Measurements from ENCODE around the gene WDFY1. TPM values are rescaled to one million over a fixed set of nuclear protein-coding genes. Genes with fewer than 3 reads are reported as not detected.

WDFY1 gene
- total RNA-seq, 4 donors from 2014 or later = 12.0 to 25.7 (median 17.1) TPM

DNA sequence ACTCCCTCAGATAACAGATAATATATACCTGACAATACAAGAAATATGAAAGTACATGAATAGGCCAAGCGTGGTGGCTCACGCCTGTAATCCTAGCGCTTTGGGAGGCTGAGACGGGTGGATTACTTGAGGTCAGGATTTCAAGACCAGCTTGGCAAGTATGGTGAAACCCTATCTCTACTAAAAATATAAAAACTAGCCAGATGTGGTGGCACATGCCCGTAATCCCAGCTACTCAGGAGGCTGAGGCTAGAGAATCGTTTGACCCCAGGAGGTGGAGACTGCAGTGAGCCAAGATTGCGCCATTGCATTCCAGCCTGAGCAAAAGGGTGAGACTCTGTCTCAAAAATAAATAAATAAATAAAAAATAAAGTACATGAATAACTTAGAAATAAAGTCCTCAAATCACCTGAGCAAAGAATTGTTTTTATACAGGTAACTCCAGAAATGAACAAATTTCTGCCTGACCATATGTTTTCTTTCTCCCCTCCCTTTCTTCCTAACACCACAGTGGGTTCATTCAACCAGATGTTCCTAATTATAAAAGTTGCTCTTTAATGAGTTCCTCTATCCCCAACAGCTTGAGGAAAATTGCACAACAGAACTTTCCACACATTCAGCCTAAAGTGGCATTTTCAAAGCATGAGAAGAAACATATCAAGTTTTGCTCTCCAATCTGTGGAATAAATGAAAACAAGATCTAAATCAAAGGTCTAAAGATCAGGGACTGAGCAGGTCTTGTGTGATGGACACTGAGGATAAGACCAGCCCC lies 74.1 kb downstream of the WDFY1 start:
- no peaks in the 10 kb centered on the region for H3K9me3 ChIP-seq
- H3K4me1 ChIP-seq = no peaks in the 10 kb centered on the region
- no peak for TF ChIP-seq POLR2A (IDR thresholded peaks at IDR 0.05)
- TF ChIP-seq, protein P1, sequence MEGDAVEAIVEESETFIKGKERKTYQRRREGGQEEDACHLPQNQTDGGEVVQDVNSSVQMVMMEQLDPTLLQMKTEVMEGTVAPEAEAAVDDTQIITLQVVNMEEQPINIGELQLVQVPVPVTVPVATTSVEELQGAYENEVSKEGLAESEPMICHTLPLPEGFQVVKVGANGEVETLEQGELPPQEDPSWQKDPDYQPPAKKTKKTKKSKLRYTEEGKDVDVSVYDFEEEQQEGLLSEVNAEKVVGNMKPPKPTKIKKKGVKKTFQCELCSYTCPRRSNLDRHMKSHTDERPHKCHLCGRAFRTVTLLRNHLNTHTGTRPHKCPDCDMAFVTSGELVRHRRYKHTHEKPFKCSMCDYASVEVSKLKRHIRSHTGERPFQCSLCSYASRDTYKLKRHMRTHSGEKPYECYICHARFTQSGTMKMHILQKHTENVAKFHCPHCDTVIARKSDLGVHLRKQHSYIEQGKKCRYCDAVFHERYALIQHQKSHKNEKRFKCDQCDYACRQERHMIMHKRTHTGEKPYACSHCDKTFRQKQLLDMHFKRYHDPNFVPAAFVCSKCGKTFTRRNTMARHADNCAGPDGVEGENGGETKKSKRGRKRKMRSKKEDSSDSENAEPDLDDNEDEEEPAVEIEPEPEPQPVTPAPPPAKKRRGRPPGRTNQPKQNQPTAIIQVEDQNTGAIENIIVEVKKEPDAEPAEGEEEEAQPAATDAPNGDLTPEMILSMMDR (IDR thresholded peaks at IDR 0.05 in 4 of 5, conservative IDR thresholded peaks at IDR 0.05 in 1 of 5) = no peak
- no peaks in the 10 kb centered on the region for H3K27me3 ChIP-seq
- peaks cover 0 to 26% of the 10 kb centered on the region in 2 donors for H3K36me3 ChIP-seq
- ATAC-seq (no peak), DNase-seq (no peak)
- H3K4me3 ChIP-seq = no peak overlapping the region
- no peak overlapping the region for H3K27ac ChIP-seq
- intact Hi-C loops (cut with DNase I; ENCODE audit: low total_unique reads) (no loop called here), in situ Hi-C loops (cut with MboI; ENCODE audit: low sequenced_read_pairs in 4 of 4) (no loop called here)

DNA sequence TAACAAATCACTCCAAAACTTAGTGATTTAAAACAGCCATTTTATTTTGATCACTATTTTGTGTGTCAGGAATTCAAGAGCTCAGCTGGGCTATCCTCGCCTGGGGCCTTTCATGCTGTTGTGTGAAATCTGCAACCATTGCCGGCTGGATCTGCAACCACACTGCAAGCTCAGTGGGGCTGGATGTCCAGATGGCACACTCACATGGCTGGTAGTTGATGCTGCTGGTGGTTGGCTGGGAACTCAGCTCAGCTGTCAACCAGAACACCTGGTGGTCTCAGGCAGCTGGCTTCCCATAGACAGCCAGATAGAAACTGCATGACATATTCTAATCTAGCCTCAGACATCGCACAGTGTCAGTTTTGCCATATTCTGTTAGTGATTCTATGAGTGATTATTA lies 77.1 kb downstream of the WDFY1 start:
- no peaks in the 10 kb centered on the region for H3K36me3 ChIP-seq
- intact Hi-C loops (cut with DNase I; ENCODE audit: low total_unique reads) = no loop called here
- H3K27ac ChIP-seq = no peak overlapping the region
- no peak for TF ChIP-seq POLR2A (IDR thresholded peaks at IDR 0.05)
- no peak for ATAC-seq
- no peak overlapping the region for H3K4me3 ChIP-seq
- no peaks in the 10 kb centered on the region for H3K27me3 ChIP-seq
- in situ Hi-C loops (cut with MboI; ENCODE audit: low sequenced_read_pairs in 4 of 4) = no loop called here
- DNase-seq = no peak
- H3K9me3 ChIP-seq = no peaks in the 10 kb centered on the region
- no peaks in the 10 kb centered on the region for H3K4me1 ChIP-seq

DNA sequence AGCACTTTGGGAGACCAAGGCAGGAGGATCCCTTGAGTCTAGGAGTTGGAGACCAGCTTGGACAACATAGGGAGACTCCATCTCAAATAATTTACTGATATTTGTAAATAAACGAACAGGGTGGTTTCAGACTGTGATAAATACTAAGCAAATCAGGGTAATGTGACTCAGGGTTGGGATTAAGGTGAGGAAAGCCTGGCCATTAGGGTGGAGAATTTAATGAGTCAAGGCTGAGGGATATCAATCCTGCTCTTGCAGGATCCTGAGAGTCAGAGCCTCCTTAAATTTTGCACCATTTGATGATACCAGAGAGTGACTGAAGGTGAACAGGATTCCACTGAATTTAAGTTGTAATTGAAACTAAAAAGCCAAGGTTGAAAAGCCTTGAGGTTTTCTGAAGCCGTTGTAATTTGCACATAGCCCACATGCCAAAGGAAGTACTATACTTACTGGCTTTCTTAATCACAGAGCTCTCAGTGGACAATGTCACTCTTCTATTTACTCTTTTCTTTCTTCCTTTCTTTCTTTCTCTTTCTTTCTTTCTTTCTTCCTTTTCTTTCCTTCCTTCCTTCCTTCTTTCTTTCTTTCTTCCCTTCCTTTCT lies 79.1 kb downstream of the WDFY1 start:
- no peak overlapping the region for H3K27ac ChIP-seq

DNA sequence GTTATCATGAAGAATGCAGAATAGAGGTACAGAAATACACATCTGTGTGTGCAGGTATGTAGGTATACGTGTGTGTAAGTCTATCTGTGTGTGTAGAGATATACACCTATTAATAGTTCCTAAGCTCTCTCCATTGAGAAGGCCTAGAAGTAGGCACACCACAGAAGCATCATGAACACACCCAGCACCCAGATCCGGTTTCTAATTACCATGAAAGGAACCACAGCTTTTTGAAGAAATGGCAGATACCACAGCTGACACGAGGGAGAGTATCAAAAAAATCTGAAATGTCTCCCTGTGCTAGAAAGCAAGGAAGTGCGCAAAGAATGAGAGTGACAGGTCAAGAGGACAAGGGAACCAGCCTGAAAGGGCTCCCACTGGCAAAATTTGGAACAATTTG lies 80.0 kb downstream of the WDFY1 start:
- Histone ChIP-seq H3K27ac (no peak overlapping the region), H3K9me3 (no peaks in the 10 kb centered on the region), H3K36me3 (no peaks in the 10 kb centered on the region), H3K4me3 (no peak overlapping the region), H3K4me1 (no peaks in the 10 kb centered on the region), H3K27me3 (no peaks in the 10 kb centered on the region)
- ATAC-seq = no peak
- in situ Hi-C loops (cut with MboI; ENCODE audit: low sequenced_read_pairs in 4 of 4) (no loop called here), intact Hi-C loops (cut with DNase I; ENCODE audit: low total_unique reads) (no loop called here)
- no peak for DNase-seq
- no peak for TF ChIP-seq POLR2A (IDR thresholded peaks at IDR 0.05)
- TF ChIP-seq, protein P1 (IDR thresholded peaks at IDR 0.05 in 4 of 5, conservative IDR thresholded peaks at IDR 0.05 in 1 of 5) = no peak

More for the DNA sequence above, 79.1 kb downstream of the WDFY1 start:
- intact Hi-C loops (cut with DNase I; ENCODE audit: low total_unique reads) = no loop called here
- no peak for TF ChIP-seq POLR2A (IDR thresholded peaks at IDR 0.05)
- TF ChIP-seq, protein P1 (IDR thresholded peaks at IDR 0.05 in 4 of 5, conservative IDR thresholded peaks at IDR 0.05 in 1 of 5) = no peak
- H3K36me3 ChIP-seq = no peaks in the 10 kb centered on the region
- in situ Hi-C loops (cut with MboI; ENCODE audit: low sequenced_read_pairs in 4 of 4) = no loop called here
- H3K4me1 ChIP-seq = no peaks in the 10 kb centered on the region
- H3K27me3 ChIP-seq = no peaks in the 10 kb centered on the region
- no peak overlapping the region for H3K4me3 ChIP-seq
- no peak for ATAC-seq
- H3K9me3 ChIP-seq = no peaks in the 10 kb centered on the region
- no peak for DNase-seq

DNA sequence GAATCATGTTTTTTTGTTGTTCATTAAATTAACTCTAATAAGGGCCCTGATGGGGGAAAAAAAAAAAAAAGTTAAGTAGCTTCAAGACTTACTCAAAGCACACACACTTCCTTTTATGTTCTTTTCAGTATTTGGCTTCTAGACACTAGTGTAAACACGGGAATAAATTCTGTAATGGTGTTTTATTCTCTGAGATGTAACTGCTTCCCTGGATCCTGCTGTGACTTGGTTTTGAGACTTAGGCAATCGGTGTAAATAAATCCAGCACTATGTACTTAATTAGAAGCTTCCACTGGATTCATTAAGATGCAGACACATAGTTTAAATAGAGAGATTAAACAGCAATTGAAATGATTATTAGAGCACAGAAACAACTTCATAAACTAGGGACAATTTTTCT lies 81.6 kb downstream of the WDFY1 start:
- in situ Hi-C loops (cut with MboI; ENCODE audit: low sequenced_read_pairs in 4 of 4) = no loop called here
- intact Hi-C loops (cut with DNase I; ENCODE audit: low total_unique reads) = no loop called here
- no peak for TF ChIP-seq POLR2A (IDR thresholded peaks at IDR 0.05)
- TF ChIP-seq, protein P1 (IDR thresholded peaks at IDR 0.05 in 4 of 5, conservative IDR thresholded peaks at IDR 0.05 in 1 of 5) = no peak
- H3K27me3 ChIP-seq = no peaks in the 10 kb centered on the region
- H3K9me3 ChIP-seq = no peaks in the 10 kb centered on the region
- ATAC-seq = no peak
- H3K4me3 ChIP-seq = no peak overlapping the region
- DNase-seq = no peak
- H3K27ac ChIP-seq = no peak overlapping the region
- no peaks in the 10 kb centered on the region for H3K36me3 ChIP-seq
- H3K4me1 ChIP-seq = no peaks in the 10 kb centered on the region
